ENCODE data around the gene ANXA2R. TPM values are rescaled to one million over a fixed set of nuclear protein-coding genes. Genes with fewer than 3 reads are reported as not detected.
A peak's percentile ranks its signal among the peaks of the same experiment; 100 is the strongest.

Gene ANXA2R
- total and polyA plus RNA-seq, 2 of the 13 experiments (the other 11 are each of a cell fraction or from before 2014, with no cell fraction given): 0.95 to 1.3 TPM

DNA sequence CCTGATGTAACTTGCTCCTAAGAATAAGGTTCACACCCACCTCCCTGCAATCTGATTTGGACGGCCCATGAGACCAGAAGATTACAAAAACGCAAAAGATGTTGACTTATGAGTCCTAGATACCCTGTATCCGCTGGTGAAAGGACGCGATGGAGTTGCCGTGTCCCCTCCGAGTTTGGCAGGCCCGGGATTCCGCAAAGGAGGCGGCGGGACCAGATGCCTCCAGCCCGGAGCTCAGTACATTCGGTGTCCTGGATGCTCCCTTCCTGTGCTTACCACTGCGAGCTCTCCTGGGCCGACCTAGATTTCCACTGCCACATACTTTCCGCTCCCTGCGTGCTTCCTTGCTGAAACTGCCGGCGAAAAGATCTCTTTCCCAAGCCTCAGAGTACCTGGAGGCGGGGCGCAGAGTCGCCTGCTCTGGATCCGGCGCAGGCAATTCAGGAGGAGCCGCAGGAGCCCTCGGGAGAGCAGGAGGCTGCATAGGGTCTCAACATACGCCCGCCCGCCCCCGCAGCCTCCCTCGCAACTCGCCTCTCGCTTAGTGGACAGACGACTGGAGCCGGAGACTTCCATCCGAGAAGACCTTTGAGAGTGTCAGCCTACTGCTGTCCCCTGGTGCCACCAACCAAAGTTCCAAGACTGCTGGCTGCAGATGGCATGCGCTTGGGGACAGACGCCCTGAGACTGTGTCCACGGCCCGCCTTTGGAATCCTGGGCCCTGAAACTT is 39.8 kb downstream of the ANXA2R start (continued):
- TF ChIP-seq MZF1 (CRISPR knock-in tag; IDR thresholded peaks at IDR 0.05; ENCODE audit: borderline replicate concordance) (no peak), SATB2 (CRISPR knock-in tag; IDR thresholded peaks at IDR 0.05) (no peak), MAF1 (CRISPR knock-in tag; IDR thresholded peaks at IDR 0.05; ENCODE audit: borderline replicate concordance) (no peak), MYC (CRISPR knock-in tag; IDR thresholded peaks at IDR 0.05; ENCODE audit: borderline replicate concordance) (0 out of 2 replicates have a peak, but pooled peaks have one; percentile 27), AKAP8 (CRISPR knock-in tag; IDR thresholded peaks at IDR 0.05) (no peak), KMT2B (CRISPR knock-in tag; IDR thresholded peaks at IDR 0.05) (no peak), KDM5B (CRISPR knock-in tag; IDR thresholded peaks at IDR 0.05; ENCODE audit: borderline replicate concordance) (peak; percentile 67; the same call in 1 of the 2 replicates), DNMT3B (CRISPR knock-in tag; conservative IDR thresholded peaks at IDR 0.05) (no peak), ZNF883 (CRISPR knock-in tag; IDR thresholded peaks at IDR 0.05; ENCODE audit: not compliant biosample characterization) (peak; percentile 30), ONECUT2 (CRISPR knock-in tag; IDR thresholded peaks at IDR 0.05) (no peak), ISX (CRISPR knock-in tag; conservative IDR thresholded peaks at IDR 0.05) (no peak), ZNF20 (CRISPR knock-in tag; IDR thresholded peaks at IDR 0.05) (no peak), FOXK1 (CRISPR knock-in tag; IDR thresholded peaks at IDR 0.05; ENCODE audit: borderline replicate concordance, low read depth) (no peak), ZNF761 (CRISPR knock-in tag; conservative IDR thresholded peaks at IDR 0.05) (no peak), KLF9 (CRISPR knock-in tag; IDR thresholded peaks at IDR 0.05; ENCODE audit: low read depth) (no peak), ASH2L (IDR thresholded peaks at IDR 0.05; ENCODE audit: insufficient read length, low read depth, low read length) (no peak), NFRKB (IDR thresholded peaks at IDR 0.05) (no peak), KMT2A (CRISPR knock-in tag; IDR thresholded peaks at IDR 0.05) (no peak), ZNF484 (CRISPR knock-in tag; IDR thresholded peaks at IDR 0.05; ENCODE audit: borderline replicate concordance, low read depth) (no peak)
- TF ChIP-seq, protein P1, sequence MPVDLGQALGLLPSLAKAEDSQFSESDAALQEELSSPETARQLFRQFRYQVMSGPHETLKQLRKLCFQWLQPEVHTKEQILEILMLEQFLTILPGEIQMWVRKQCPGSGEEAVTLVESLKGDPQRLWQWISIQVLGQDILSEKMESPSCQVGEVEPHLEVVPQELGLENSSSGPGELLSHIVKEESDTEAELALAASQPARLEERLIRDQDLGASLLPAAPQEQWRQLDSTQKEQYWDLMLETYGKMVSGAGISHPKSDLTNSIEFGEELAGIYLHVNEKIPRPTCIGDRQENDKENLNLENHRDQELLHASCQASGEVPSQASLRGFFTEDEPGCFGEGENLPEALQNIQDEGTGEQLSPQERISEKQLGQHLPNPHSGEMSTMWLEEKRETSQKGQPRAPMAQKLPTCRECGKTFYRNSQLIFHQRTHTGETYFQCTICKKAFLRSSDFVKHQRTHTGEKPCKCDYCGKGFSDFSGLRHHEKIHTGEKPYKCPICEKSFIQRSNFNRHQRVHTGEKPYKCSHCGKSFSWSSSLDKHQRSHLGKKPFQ (CRISPR knock-in tag; IDR thresholded peaks at IDR 0.05; ENCODE audit: insufficient replicate concordance): no peak
- TF ChIP-seq, protein P2, sequence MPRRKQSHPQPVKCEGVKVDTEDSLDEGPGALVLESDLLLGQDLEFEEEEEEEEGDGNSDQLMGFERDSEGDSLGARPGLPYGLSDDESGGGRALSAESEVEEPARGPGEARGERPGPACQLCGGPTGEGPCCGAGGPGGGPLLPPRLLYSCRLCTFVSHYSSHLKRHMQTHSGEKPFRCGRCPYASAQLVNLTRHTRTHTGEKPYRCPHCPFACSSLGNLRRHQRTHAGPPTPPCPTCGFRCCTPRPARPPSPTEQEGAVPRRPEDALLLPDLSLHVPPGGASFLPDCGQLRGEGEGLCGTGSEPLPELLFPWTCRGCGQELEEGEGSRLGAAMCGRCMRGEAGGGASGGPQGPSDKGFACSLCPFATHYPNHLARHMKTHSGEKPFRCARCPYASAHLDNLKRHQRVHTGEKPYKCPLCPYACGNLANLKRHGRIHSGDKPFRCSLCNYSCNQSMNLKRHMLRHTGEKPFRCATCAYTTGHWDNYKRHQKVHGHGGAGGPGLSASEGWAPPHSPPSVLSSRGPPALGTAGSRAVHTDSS (CRISPR knock-in tag; conservative IDR thresholded peaks at IDR 0.05): no peak
- TF ChIP-seq, protein P3, sequence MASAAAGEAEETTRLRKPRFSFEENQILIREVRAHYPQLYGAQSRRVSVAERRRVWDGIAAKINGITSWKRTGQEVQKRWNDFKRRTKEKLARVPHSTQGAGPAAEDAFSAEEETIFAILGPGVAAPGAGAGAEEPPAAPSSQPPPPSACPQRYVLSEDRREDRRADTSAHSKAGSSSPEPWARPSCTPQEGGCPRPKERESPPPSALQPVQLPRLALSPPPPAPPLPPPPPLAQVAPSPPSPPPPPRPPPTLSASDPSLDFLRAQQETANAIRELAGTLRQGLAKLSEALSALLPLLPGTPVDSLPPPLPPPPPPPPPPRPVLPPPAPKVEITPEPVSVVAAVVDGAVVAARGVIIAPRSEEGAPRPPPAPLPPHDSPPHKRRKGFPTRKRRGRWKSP (CRISPR knock-in tag; IDR thresholded peaks at IDR 0.05): peak; percentile 72; the same call in 1 of the 2 replicates
- TF ChIP-seq, protein P4, sequence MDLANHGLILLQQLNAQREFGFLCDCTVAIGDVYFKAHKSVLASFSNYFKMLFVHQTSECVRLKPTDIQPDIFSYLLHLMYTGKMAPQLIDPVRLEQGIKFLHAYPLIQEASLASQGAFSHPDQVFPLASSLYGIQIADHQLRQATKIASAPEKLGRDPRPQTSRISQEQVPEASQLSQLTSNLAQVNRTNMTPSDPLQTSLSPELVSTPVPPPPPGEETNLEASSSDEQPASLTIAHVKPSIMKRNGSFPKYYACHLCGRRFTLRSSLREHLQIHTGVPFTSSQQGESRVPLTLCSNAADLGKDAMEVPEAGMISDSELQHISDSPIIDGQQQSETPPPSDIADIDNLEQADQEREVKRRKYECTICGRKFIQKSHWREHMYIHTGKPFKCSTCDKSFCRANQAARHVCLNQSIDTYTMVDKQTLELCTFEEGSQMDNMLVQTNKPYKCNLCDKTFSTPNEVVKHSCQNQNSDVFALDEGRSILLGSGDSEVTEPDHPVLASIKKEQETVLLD (CRISPR knock-in tag; IDR thresholded peaks at IDR 0.05; ENCODE audit: low read depth): no peak
- TF ChIP-seq, protein P5, sequence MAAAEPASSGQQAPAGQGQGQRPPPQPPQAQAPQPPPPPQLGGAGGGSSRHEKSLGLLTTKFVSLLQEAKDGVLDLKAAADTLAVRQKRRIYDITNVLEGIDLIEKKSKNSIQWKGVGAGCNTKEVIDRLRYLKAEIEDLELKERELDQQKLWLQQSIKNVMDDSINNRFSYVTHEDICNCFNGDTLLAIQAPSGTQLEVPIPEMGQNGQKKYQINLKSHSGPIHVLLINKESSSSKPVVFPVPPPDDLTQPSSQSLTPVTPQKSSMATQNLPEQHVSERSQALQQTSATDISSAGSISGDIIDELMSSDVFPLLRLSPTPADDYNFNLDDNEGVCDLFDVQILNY (CRISPR knock-in tag; conservative IDR thresholded peaks at IDR 0.05): no peak
